Left ventricle myocardium superior (tissue), 1 donor: ENCODE results near the gene LRRC66. TPM values are rescaled to one million over a fixed set of nuclear protein-coding genes. Genes with fewer than 3 reads are reported as not detected.

Experiments used
- ATAC-seq: fragments of 200-7000 bp; cut with Tn5 transposase; one replicate; pipeline ENCODE4 v1.9.1; 2020; ENCODE audit warnings: mild to moderate bottlenecking, moderate library complexity
- DNase-seq: peaks from one replicate; pipeline ENCODE4 v3.0.0-alpha.2; 2020
- intact Hi-C: fragments of 100-400 bp; cut with micrococcal nuclease; formaldehyde crosslinking; loops from one replicate; pipeline ENCODE4 v1.11.0; 2022
- long read RNA-seq: library from polyadenylated mRNA; unstranded; transcript quantifications from one replicate; pipeline ENCODE4 v2.0.0, GENCODE V29; 2021
- total RNA-seq: library from RNA; stranded (reverse); fragmentation: NEBNext Ultra II Directional; extraction: Animal tissue kit (Norgen Biotek cat#: 25700); gene quantifications from one replicate; pipeline ENCODE4 v1.2.1, GENCODE V29; 2021
- donor health status: DM: no; HTN: yes; CAD: no; lungs with severe emphysema.

The LRRC66 gene
- total RNA-seq: 0.27 TPM
- long read RNA-seq: 0 reads

- ATAC-seq (no peak), DNase-seq (peak; percentile 31)
- intact Hi-C loops: no loop called here
These were observed at the start of gene LRRC66 for GRCh38 chr4:52019936-52020657. TSS of gene LRRC66 (minus strand) at chr4:52020363. CDS start at chr4:52017613, 2,750 bp downstream.

DNA sequence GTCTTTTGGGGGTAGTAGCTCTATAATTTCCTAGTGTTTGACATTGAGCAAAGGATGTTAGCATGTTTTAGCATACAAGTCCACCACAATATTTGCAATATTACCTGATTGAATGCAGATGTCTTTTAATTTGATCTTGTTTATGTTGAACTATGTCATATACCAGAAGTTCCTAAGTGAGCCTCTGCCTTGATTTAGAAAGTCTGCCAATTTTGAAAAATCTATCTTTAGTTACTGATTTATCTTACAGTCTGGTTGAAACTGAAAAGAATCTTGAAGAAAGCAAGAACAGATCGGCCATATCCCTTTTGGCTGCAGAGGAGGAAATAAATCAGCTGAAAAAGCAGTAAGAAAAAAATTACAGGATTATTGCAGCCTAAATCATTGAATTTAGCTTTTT, 49.4 kb upstream of the LRRC66 start:
- intact Hi-C loops: no loop called here
- ATAC-seq (no peak), DNase-seq (no peak)

- ATAC-seq: peak; percentile 72
- no peak for DNase-seq
- intact Hi-C loops: no loop called here
These were observed 39.2 kb upstream of the LRRC66 start for GRCh38 chr4:52059372-52059771.

DNA sequence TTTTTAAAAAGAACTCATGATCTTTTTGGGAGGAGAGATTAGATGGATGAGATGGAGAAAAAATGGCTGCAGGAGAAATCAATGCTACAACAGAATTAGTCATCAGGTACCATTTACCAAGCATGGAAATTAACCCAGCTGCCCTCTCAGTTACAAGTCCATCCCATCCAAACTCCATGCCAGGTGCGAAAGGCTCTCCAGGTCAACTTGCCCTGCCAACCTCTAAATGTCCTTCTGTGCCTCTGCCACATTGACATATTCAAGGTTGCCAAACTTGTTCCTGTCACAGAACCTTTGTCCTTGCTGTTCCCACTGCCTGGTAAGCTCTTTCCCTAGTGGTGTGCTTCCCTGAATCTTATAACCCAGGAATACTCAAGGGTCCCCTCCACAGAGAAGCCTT, 38.1 kb upstream of the LRRC66 start:
- intact Hi-C loops: no loop called here
- ATAC-seq: no peak
- no peak for DNase-seq

DNA sequence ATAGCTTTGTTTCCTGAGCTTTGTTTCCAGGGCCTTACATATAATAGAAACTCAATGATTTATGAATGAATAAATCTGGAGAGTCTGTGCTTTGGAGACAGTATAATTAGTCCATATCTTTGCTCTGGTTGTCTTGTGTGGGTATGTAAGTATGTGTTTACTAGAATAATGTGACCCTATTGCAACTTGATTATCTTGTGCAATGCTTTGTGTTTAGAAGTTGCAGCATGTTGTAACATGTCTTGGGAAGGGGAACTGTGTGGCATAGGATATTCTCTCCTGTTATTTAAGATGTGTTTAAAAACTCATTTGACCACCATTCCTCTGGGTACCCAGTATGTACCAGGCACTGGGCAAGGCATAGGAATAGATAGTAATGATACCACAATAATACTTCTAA, 37.0 kb upstream of the LRRC66 start:
- DNase-seq: no peak
- ATAC-seq: no peak
- intact Hi-C loops: no loop called here

GRCh38 chr4:52054254-52054653, 34.1 kb upstream of the LRRC66 start:
- no peak for DNase-seq
- intact Hi-C loops: no loop called here
- ATAC-seq: no peak

- intact Hi-C loops: no loop called here
- DNase-seq (no peak), ATAC-seq (peak; percentile 57)
These were observed 32.3 kb upstream of the LRRC66 start for GRCh38 chr4:52052475-52052780.

DNA sequence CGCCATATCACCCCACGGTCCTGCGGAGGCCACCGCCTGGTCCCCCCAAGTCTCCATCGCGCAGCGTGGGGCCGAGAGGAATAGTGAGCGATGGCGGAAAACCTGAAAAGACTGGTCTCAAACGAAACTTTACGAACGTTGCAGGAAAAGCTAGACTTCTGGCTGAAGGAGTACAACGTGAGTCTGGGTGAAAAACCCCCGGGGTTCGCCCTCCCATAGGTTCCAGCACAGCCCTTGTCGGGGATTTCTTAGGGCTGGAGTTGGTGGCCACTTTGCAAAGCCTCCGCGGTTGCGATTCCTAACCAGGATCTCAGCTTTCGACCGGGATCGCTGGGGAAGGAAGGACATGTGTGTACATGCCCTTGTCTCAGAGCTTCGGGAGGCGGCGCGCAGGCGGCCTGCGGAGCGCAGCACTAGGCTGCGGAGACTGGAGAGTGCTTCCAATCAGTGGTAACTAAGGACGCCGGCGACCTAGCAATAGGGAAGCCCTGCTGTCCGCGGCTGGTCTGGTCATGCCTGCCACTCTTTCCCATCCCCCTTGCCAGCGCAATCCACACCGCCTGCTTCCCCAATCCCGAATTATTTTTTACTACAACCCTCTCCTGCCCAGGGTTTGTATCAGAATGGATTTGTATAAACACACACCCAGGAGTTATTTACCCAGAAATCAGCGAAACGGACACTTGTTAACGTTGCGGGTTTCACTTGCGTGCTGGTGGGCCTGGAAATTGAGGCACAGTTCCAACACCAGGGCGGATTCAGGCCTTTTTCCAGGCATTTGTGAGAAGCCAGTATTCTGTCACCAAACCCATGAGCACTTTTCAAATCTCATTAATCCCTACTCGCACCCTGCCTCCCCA, 31.7 kb upstream of the LRRC66 start:
- DNase-seq: peak; percentile 82
- intact Hi-C loops: no loop called here
- ATAC-seq: peak; percentile 96

- DNase-seq (peak; percentile 61), ATAC-seq (peak; percentile 86)
- intact Hi-C loops: no loop called here
These were observed 31.1 kb upstream of the LRRC66 start, which contains the start of gene SPATA18 for GRCh38 chr4:52051213-52051614. TSS of gene SPATA18 (plus strand) at chr4:52051304. CDS start at chr4:52051705, 401 bp downstream.

DNA sequence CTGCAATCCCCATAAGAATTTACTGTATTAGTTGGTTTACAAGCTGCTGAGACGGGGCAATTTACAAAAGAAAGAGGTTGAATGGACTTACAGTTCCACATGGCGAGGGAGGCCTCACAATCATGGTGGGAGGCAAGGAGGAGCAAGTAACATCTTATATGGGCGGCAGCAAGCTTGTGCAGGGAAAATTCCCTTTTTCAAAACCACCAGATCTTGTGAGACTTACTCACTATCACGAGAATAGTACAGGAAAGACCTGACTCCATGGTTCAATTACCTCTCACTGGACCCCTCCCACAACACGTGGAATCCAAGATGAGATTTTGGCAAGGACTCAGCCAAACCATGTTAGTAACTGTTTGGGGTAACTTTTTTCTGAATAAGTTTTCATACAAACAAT, 29.1 kb upstream of the LRRC66 start:
- DNase-seq: no peak
- intact Hi-C loops: no loop called here
- ATAC-seq: no peak

DNA sequence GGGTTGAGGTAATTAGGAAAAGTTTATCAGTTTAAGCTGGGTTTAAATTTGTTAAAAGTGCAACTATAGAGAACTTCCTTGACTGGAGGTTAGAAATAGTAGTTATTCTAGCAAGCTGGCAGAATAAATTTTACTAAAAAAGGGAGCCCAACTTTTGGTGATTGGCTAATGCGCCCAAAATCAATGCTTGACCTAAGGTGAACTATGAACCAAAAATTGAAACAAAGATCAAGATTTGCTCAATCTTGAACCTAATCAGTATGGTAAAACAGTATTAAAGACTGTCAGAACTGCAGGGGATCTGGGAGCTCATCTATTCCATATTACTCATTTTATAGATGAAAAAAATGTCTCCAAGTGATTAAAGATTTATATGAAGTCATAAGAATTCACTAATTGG, 24.9 kb upstream of the LRRC66 start:
- ATAC-seq (no peak), DNase-seq (no peak)
- intact Hi-C loops: no loop called here

- ATAC-seq (peak; percentile 95), DNase-seq (peak; percentile 87)
- intact Hi-C loops: no loop called here
These were observed 18.1 kb upstream of the LRRC66 start, which contains the start of gene SGCB for GRCh38 chr4:52038103-52038912. TSS of gene SGCB (minus strand) at chr4:52038299. CDS start at chr4:52038259, 40 bp downstream.

GRCh38 chr4:52037689-52038102, 17.5 kb upstream of the LRRC66 start:
- peak; percentile 80 for ATAC-seq
- peak; percentile 60 for DNase-seq
- intact Hi-C loops: no loop called here

DNA sequence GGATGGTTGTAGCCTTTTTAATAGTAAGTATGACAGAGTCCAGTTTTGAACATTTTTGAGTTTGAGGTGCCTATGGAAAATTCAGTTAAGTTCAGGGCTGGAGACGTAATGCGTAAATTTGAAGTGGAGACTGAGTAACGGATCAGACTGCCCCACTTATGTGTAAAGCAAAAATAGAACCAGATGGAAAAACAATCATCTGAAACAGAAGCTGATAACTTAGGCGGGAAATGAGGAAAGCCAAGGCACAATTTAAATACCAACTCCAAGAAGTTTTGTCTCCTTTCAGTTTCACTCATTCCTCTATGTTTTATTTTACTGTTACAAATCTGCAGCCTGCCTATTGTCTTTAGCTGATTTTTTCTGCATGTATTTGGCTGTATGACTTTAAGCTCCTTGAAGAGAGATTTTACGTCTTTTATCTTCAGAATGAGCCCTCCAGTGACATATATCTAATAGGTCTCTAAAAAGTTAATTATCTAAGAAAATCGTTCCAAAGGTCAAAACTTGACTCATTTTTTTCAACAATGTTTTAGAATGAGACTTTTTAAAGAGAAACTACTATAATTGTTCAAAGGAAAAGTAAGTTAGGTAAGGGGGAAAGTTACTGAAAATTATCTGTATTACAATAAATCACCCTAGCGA, 16.8 kb upstream of the LRRC66 start:
- peak; percentile 51 for ATAC-seq
- no peak for DNase-seq
- intact Hi-C loops: no loop called here

GRCh38 chr4:52035190-52035589, 15.0 kb upstream of the LRRC66 start:
- DNase-seq (no peak), ATAC-seq (no peak)
- intact Hi-C loops: no loop called here

DNA sequence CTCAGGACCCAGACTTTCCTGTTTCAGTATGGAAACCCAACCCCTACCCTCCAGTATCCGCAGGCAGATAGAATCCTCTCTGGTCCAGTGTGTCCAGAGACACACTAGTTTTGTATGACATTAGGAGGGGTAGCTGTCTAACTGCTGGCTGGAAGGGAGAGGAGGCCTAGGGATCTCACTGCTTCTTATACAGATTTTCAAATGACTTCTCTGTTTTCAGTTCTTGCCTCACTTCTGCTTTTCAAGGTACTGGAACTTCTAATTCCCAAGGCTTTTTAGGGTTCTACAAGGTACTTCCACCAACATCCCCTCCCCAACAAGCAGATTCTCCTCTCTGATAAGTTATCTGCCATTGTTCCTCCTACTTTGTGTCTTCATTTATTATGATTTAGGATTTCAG, 11.8 kb upstream of the LRRC66 start:
- DNase-seq (no peak), ATAC-seq (no peak)
- intact Hi-C loops: no loop called here

GRCh38 chr4:52028970-52029369, 8.8 kb upstream of the LRRC66 start:
- ATAC-seq (no peak), DNase-seq (no peak)
- intact Hi-C loops: loop anchor here (5.0 kb wide), 1 partner anchor 132 kb away; no protein-coding TSS in a partner anchor

- intact Hi-C loops: no loop called here
- ATAC-seq: no peak
- no peak for DNase-seq
These were observed 2.3 kb downstream of the LRRC66 start for GRCh38 chr4:52017814-52018213.

GRCh38 chr4:52016981-52017380, 3.2 kb downstream of the LRRC66 start:
- DNase-seq (no peak), ATAC-seq (no peak)
- intact Hi-C loops: no loop called here
